ENCODE results near the gene LENEP. TPM values are rescaled to one million over a fixed set of nuclear protein-coding genes. Genes with fewer than 3 reads are reported as not detected.

The LENEP gene
- total RNA-seq, 1 experiment from 2014 or later: 0.42 TPM

GRCh38 chr1:155004352-155005075 is 11.1 kb downstream of the LENEP start:
- Histone ChIP-seq H2AFZ (ENCODE audit: low read depth, low read length, poor library complexity, severe bottlenecking) (no peak overlapping the region), H3K4me2 (ENCODE audit: low read length) (peak overlapping the region; percentile 80), H3K27me3 (ENCODE audit: insufficient read depth, low read length) (no peaks in the 10 kb centered on the region), H3K9me2 (ENCODE audit: insufficient read depth) (no peaks in the 10 kb centered on the region), H3K27ac (ENCODE audit: low read depth, low read length) (peak overlapping the region; percentile 97), H3K79me2 (ENCODE audit: insufficient read depth, low read length) (peaks cover 65% of the 10 kb centered on the region), H3K4me1 (ENCODE audit: control insufficient read depth in 1 of 2, insufficient read depth in 2 of 2, low read length in 2 of 2) (peaks cover 11 to 66% of the 10 kb centered on the region in 2 experiments), H3K4me3 (replicated peaks in 1 of 2; ENCODE audit: low read depth in 1 of 2, low read length in 2 of 2) (peak overlapping the region; percentile 97 to 98), H4K20me1 (ENCODE audit: insufficient read depth) (no peaks in the 10 kb centered on the region), H3K9me3 (ENCODE audit: control insufficient read depth in 1 of 2, insufficient read depth in 1 of 2, low read depth in 1 of 2, low read length in 2 of 2) (no peaks in the 10 kb centered on the region), H3K36me3 (ENCODE audit: control insufficient read depth in 1 of 2, insufficient read depth in 2 of 2, low read length in 2 of 2) (peaks cover 0 to 2% of the 10 kb centered on the region in 2 experiments; a peak in 2 of 4 replicates), H3K9ac (ENCODE audit: low read length) (peak overlapping the region; percentile 93)
- POLR2A ChIA-PET: interaction anchor here (1.0 to 1.5 kb wide), 2 partner anchors 13 to 32 kb away, joined by 3 to 6 read pairs; no protein-coding TSS in a partner anchor
- intact Hi-C loops (cut with micrococcal nuclease): loop anchor here (5.0 kb wide), 1 partner anchor 48 kb away; the partner anchor contains the start of gene ADAM15
- ATAC-seq (no peak), DNase-seq (ENCODE audit: low read depth, low spot score) (no peak)
- BruUV-seq (replicated peaks): TSS peak; percentile 37
- RAD21 ChIA-PET (ENCODE audit: low non-redundant PET in 1 of 2, low total read pairs in 2 of 2, uncharacterized antibody in 2 of 2, unreplicated experiment in 2 of 2): no interaction called here
- CTCF ChIA-PET: interaction anchor here (1.2 to 2.3 kb wide), 2 partner anchors 12 to 47 kb away, joined by 3 to 7 read pairs; partner anchors contain the start of gene ADAM15
- TF ChIP-seq YY1 (IDR thresholded peaks at IDR 0.05; ENCODE audit: extremely low read depth, insufficient replicate concordance, low read depth, low read length) (no peak), EZH2phosphoT487 (IDR thresholded peaks at IDR 0.05; ENCODE audit: borderline replicate concordance) (no peak), ATF3 (IDR thresholded peaks at IDR 0.05) (no peak), SRF (IDR thresholded peaks at IDR 0.05; ENCODE audit: low read depth) (no peak), TCF7L2 (IDR thresholded peaks at IDR 0.05; ENCODE audit: borderline replicate concordance, extremely low read depth, insufficient read depth, insufficient read length) (no peak), JUND (IDR thresholded peaks at IDR 0.05) (no peak), EGR1 (IDR thresholded peaks at IDR 0.05; ENCODE audit: low read depth) (no peak), POLR2AphosphoS5 (IDR thresholded peaks at IDR 0.05; ENCODE audit: low read depth, low read length) (no peak), SIN3A (IDR thresholded peaks at IDR 0.05; ENCODE audit: low read depth) (no peak), CBX3 (IDR thresholded peaks at IDR 0.05; ENCODE audit: low read depth) (no peak), SP1 (IDR thresholded peaks at IDR 0.05; ENCODE audit: low read depth) (no peak), CEBPB (IDR thresholded peaks at IDR 0.05; ENCODE audit: low read depth) (no peak), EZH2 (IDR thresholded peaks at IDR 0.05) (no peak), FOSL1 (IDR thresholded peaks at IDR 0.05; ENCODE audit: low read depth) (no peak)

All from HCT116 (cell line).